Esophagus muscularis mucosa (tissue), 4 donors: ENCODE data around the gene SURF4. TPM values are rescaled to one million over a fixed set of nuclear protein-coding genes. Genes with fewer than 3 reads are reported as not detected.

Experiments used
- DNase-seq: peaks from one replicate; pipeline ENCODE4 v3.0.0-alpha.2; 2017; ENCODE audit errors: extremely low spot score
- H3K27ac ChIP-seq, 4 donors: fragments of 200-600 bp; sonication (generic); replicated peaks in 1 of 4; 1 replicate in 3 of 4; 2 replicates in 1 of 4; pipeline ENCODE4 v1.5.1; 2016 to 2019; ENCODE audit warnings: mild to moderate bottlenecking in 1 of 4
- H3K27me3 ChIP-seq, 4 donors: fragments of 200-600 bp; sonication (generic); one replicate each; pipeline versions ENCODE4 v1.5.1 to v1.6.0; 2016 to 2019
- H3K36me3 ChIP-seq, 4 donors: fragments of 200-600 bp; sonication (generic); one replicate each; pipeline ENCODE4 v1.5.1; 2016 to 2019
- H3K4me1 ChIP-seq, 4 donors: fragments of 200-600 bp; sonication (generic); one replicate each; pipeline ENCODE4 v1.5.1; 2016 to 2019
- H3K4me3 ChIP-seq, 4 donors: fragments of 200-600 bp; sonication (generic); 1 replicate in 2 of 4; 2 replicates in 2 of 4; pipeline ENCODE4 v1.5.1; 2016 to 2019; ENCODE audit warnings: mild to moderate bottlenecking in 4 of 4, moderate library complexity in 1 of 4
- H3K9me3 ChIP-seq, 4 donors: fragments of 200-600 bp; sonication (generic); 1 replicate in 3 of 4; 2 replicates in 1 of 4; pipeline ENCODE4 v1.5.1; 2016 to 2019
- CTCF ChIP-seq, 3 experiments: fragments of 200-600 bp in 2 of 3; fragments of 450-650 bp in 1 of 3; sonication (generic) in 2 of 3; IDR thresholded peaks; one replicate each; pipeline ENCODE4 v1.5.1; 2017 to 2019; ENCODE audit warnings: antibody characterized with exemption in 3 of 3, mild to moderate bottlenecking in 2 of 3, moderate library complexity in 1 of 3
- EP300 ChIP-seq: sonication (generic); formaldehyde crosslinking; IDR thresholded peaks from one replicate; pipeline ENCODE4 v1.6.1; 2017; ENCODE audit warnings: antibody characterized with exemption
- POLR2A ChIP-seq: fragments of 450-650 bp; IDR thresholded peaks from one replicate; pipeline ENCODE4 v1.6.1; 2017; ENCODE audit warnings: antibody characterized with exemption, moderate library complexity, mild to moderate bottlenecking, low read depth
- POLR2AphosphoS5 ChIP-seq, 2 donors: sonication (generic); formaldehyde crosslinking; IDR thresholded peaks; one replicate each; pipeline ENCODE4 v1.6.1; 2017; ENCODE audit warnings: antibody characterized with exemption in 2 of 2
- WGBS: methylation state at CpG from one replicate; pipeline ENCODE4 v1.1.5; 2018; 5-methylcytosine and 5-hydroxymethylcytosine counted together
- intact Hi-C: fragments of 100-400 bp; cut with DNase I; formaldehyde crosslinking; loops from one replicate; pipeline ENCODE4 v1.15.1; 2023
- total RNA-seq, 4 donors: library from RNA; depleted of rRNA; stranded (reverse); fragments of >200 nt; gene quantifications; one replicate each; pipeline versions ENCODE4 v1.1.0 to v1.2.1, GENCODE V29; 2016

Gene SURF4
- total RNA-seq, 4 donors from 2014 or later, result 83.9 to 139 (median 127) TPM

- H3K4me3 ChIP-seq, result no peak overlapping the region
- DNase-seq, result no peak
- peaks cover 0 to 30% (median 0%) of the 10 kb centered on the region in 4 donors for H3K27me3 ChIP-seq
- H3K9me3 ChIP-seq, result no peaks in the 10 kb centered on the region
- WGBS, result 81% methylated on average over 9 of the region's 9 CpGs
- H3K27ac ChIP-seq, result no peak overlapping the region
- no peak for TF ChIP-seq POLR2A
- no peak for TF ChIP-seq EP300
- TF ChIP-seq POLR2AphosphoS5 (IDR thresholded peaks at IDR 0.05), result no peak
- TF ChIP-seq CTCF (IDR thresholded peaks at IDR 0.05), result no peak
- no peaks in the 10 kb centered on the region for H3K36me3 ChIP-seq
- no peaks in the 10 kb centered on the region for H3K4me1 ChIP-seq
- intact Hi-C loops, result no loop called here
Observed at GRCh38 chr9:133387680-133388079, 11.8 kb upstream of the SURF4 start.

- no peak for DNase-seq
- Histone ChIP-seq H3K9me3 (no peaks in the 10 kb centered on the region), H3K4me3 (no peak overlapping the region), H3K27ac (no peak overlapping the region), H3K4me1 (no peaks in the 10 kb centered on the region), H3K36me3 (no peaks in the 10 kb centered on the region), H3K27me3 (peaks cover 0 to 22% (median 0%) of the 10 kb centered on the region in 4 donors)
- 81% methylated on average over 8 of the region's 13 CpGs for WGBS
- TF ChIP-seq CTCF (IDR thresholded peaks at IDR 0.05), result no peak
- no peak for TF ChIP-seq POLR2A
- no peak for TF ChIP-seq EP300
- no peak for TF ChIP-seq POLR2AphosphoS5 (IDR thresholded peaks at IDR 0.05)
- intact Hi-C loops, result no loop called here
Observed at GRCh38 chr9:133386338-133386737, 10.5 kb upstream of the SURF4 start.

GRCh38 chr9:133385452-133385851 lies 9.6 kb upstream of the SURF4 start:
- H3K27ac ChIP-seq, result no peak overlapping the region
- intact Hi-C loops, result no loop called here
- peaks cover 0 to 15% (median 0%) of the 10 kb centered on the region in 4 donors for H3K27me3 ChIP-seq

GRCh38 chr9:133384736-133385321 lies 9.0 kb upstream of the SURF4 start:
- no peak for TF ChIP-seq POLR2A
- TF ChIP-seq POLR2AphosphoS5 (IDR thresholded peaks at IDR 0.05), result no peak
- no peak for TF ChIP-seq EP300
- TF ChIP-seq CTCF (IDR thresholded peaks at IDR 0.05), result no peak
- Histone ChIP-seq H3K9me3 (no peaks in the 10 kb centered on the region), H3K4me3 (no peak overlapping the region), H3K27ac (no peak overlapping the region), H3K27me3 (peaks cover 0 to 11% (median 0%) of the 10 kb centered on the region in 4 donors), H3K4me1 (no peaks in the 10 kb centered on the region), H3K36me3 (no peaks in the 10 kb centered on the region)
- DNase-seq, result no peak
- WGBS, result 93% methylated on average over 17 of the region's 17 CpGs
- intact Hi-C loops, result no loop called here

More at GRCh38 chr9:133385452-133385851, 9.6 kb upstream of the SURF4 start:
- H3K4me1 ChIP-seq, result no peaks in the 10 kb centered on the region
- no peaks in the 10 kb centered on the region for H3K9me3 ChIP-seq
- no peak for DNase-seq
- WGBS, result 87% methylated on average over 13 of the region's 14 CpGs
- H3K36me3 ChIP-seq, result no peaks in the 10 kb centered on the region
- no peak overlapping the region for H3K4me3 ChIP-seq
- TF ChIP-seq CTCF (IDR thresholded peaks at IDR 0.05), result no peak
- TF ChIP-seq POLR2AphosphoS5 (IDR thresholded peaks at IDR 0.05), result no peak
- TF ChIP-seq EP300, result no peak
- no peak for TF ChIP-seq POLR2A

- H3K4me3 ChIP-seq, result no peak overlapping the region
- H3K4me1 ChIP-seq, result no peaks in the 10 kb centered on the region
- no peak overlapping the region for H3K27ac ChIP-seq
- TF ChIP-seq POLR2AphosphoS5 (IDR thresholded peaks at IDR 0.05), result no peak
- TF ChIP-seq CTCF (IDR thresholded peaks at IDR 0.05), result no peak
- TF ChIP-seq POLR2A, result no peak
- no peak for TF ChIP-seq EP300
- 96% methylated on average over 3 of the region's 3 CpGs for WGBS
- intact Hi-C loops, result no loop called here
- no peak for DNase-seq
- no peaks in the 10 kb centered on the region for H3K27me3 ChIP-seq
- H3K9me3 ChIP-seq, result no peaks in the 10 kb centered on the region
- no peaks in the 10 kb centered on the region for H3K36me3 ChIP-seq
Observed at GRCh38 chr9:133383438-133383837, 7.6 kb upstream of the SURF4 start.
